Thyroid gland (tissue), 4 donors: Measurements from ENCODE around the gene ETV6. TPM values are rescaled to one million over a fixed set of nuclear protein-coding genes. Genes with fewer than 3 reads are reported as not detected.
A peak's percentile ranks its signal among the peaks of the same experiment; 100 is the strongest.

ENCODE experiments used
- DNase-seq, 2 donors: peaks; one replicate each; pipeline ENCODE4 v3.0.0-alpha.2; 2019
- H3K27ac ChIP-seq, 3 donors: fragments of 200-600 bp; sonication (generic); 1 replicate in 2 of 3; 2 replicates in 1 of 3; pipeline ENCODE4 v1.5.1; 2016 to 2019; ENCODE audit warnings: mild to moderate bottlenecking in 1 of 3, moderate library complexity in 1 of 3
- H3K27me3 ChIP-seq: fragments of 200-600 bp; sonication (generic); one replicate; pipeline ENCODE4 v1.5.1; 2019
- H3K36me3 ChIP-seq, 2 donors: fragments of 200-600 bp; sonication (generic); one replicate each; pipeline ENCODE4 v1.5.1; 2016 to 2019
- H3K4me1 ChIP-seq, 2 donors: fragments of 200-600 bp; sonication (generic); one replicate each; pipeline ENCODE4 v1.5.1; 2017 to 2019
- H3K4me3 ChIP-seq, 3 donors: fragments of 200-600 bp; sonication (generic); replicated peaks in 1 of 3; 1 replicate in 2 of 3; 2 replicates in 1 of 3; pipeline ENCODE4 v1.5.1; 2016; ENCODE audit warnings: mild to moderate bottlenecking in 1 of 3
- H3K9me3 ChIP-seq: fragments of 200-600 bp; sonication (generic); one replicate; pipeline ENCODE4 v1.5.1; 2017
- CTCF ChIP-seq, 6 experiments: fragments of 200-600 bp in 3 of 6; fragments of 450-650 bp in 3 of 6; sonication (generic) in 3 of 6; IDR thresholded peaks; one replicate each; pipeline ENCODE4 v1.5.1; 2016 to 2019; ENCODE audit warnings: antibody characterized with exemption in 6 of 6, mild to moderate bottlenecking in 2 of 6, inconsistent platforms in 1 of 6, moderate library complexity in 1 of 6
- POLR2A ChIP-seq, 2 donors: fragments of 450-650 bp; IDR thresholded peaks; one replicate each; pipeline ENCODE4 v1.6.1; 2017; ENCODE audit warnings: antibody characterized with exemption in 2 of 2, mild to moderate bottlenecking in 2 of 2, moderate library complexity in 1 of 2
- WGBS, 2 donors: methylation state at CpG; one replicate each; pipeline ENCODE4 v1.1.5; 2017; 5-methylcytosine and 5-hydroxymethylcytosine counted together
- intact Hi-C: fragments of 100-400 bp; cut with DNase I; formaldehyde crosslinking; loops from one replicate; pipeline ENCODE4 v1.15.1; 2023
- total RNA-seq, 4 donors: library from RNA; depleted of rRNA; stranded (reverse); fragments of >200 nt; gene quantifications; one replicate each; pipeline ENCODE4 v1.2.3, GENCODE V29; 2016

ETV6 gene
- total RNA-seq, 4 donors from 2014 or later: 16.6 to 35.6 (median 17.2) TPM

- TF ChIP-seq CTCF (IDR thresholded peaks at IDR 0.05): no peak
- TF ChIP-seq POLR2A (IDR thresholded peaks at IDR 0.05): no peak
- H3K27ac ChIP-seq: peak overlapping the region in 1 of 3 donors; percentile 37
- DNase-seq: no peak
- no peaks in the 10 kb centered on the region for H3K27me3 ChIP-seq
- H3K4me1 ChIP-seq: peaks cover 43 to 47% of the 10 kb centered on the region in 2 donors
- H3K36me3 ChIP-seq: no peaks in the 10 kb centered on the region
- H3K4me3 ChIP-seq: no peak overlapping the region
- no peaks in the 10 kb centered on the region for H3K9me3 ChIP-seq
- WGBS, 2 donors: 79 to 82% methylated on average over 8 of the region's 8 CpGs
- intact Hi-C loops: no loop called here
Observed at GRCh38 chr12:11840366-11840765, 190.9 kb downstream of the ETV6 start.

- no peak for DNase-seq
- WGBS, 2 donors: 64 to 71% methylated on average over 4 of the region's 4 CpGs
- Histone ChIP-seq H3K4me1 (peaks cover 0 to 3% of the 10 kb centered on the region in 2 donors), H3K27me3 (no peaks in the 10 kb centered on the region), H3K4me3 (no peak overlapping the region), H3K27ac (no peak overlapping the region), H3K36me3 (no peaks in the 10 kb centered on the region), H3K9me3 (no peaks in the 10 kb centered on the region)
- TF ChIP-seq CTCF (IDR thresholded peaks at IDR 0.05) (no peak), POLR2A (IDR thresholded peaks at IDR 0.05) (no peak)
- intact Hi-C loops: no loop called here
Observed at GRCh38 chr12:11846488-11846887, 197.0 kb downstream of the ETV6 start.

- 92 to 93% methylated on average over 1 of the region's 1 CpG for WGBS, 2 donors
- Histone ChIP-seq H3K27ac (no peak overlapping the region), H3K27me3 (no peaks in the 10 kb centered on the region), H3K36me3 (no peaks in the 10 kb centered on the region), H3K9me3 (no peaks in the 10 kb centered on the region), H3K4me3 (no peak overlapping the region), H3K4me1 (peaks cover 2 to 6% of the 10 kb centered on the region in 2 donors)
- intact Hi-C loops: no loop called here
- no peak for TF ChIP-seq POLR2A (IDR thresholded peaks at IDR 0.05)
- no peak for TF ChIP-seq CTCF (IDR thresholded peaks at IDR 0.05)
- no peak for DNase-seq
Observed at GRCh38 chr12:11847539-11847938, 198.1 kb downstream of the ETV6 start.

GRCh38 chr12:11849757-11850504 lies 200.5 kb downstream of the ETV6 start:
- Histone ChIP-seq H3K36me3 (no peaks in the 10 kb centered on the region), H3K27me3 (no peaks in the 10 kb centered on the region), H3K4me1 (peaks cover 6 to 9% of the 10 kb centered on the region in 2 donors), H3K9me3 (no peaks in the 10 kb centered on the region), H3K27ac (no peak overlapping the region), H3K4me3 (no peak overlapping the region)
- intact Hi-C loops: no loop called here
- no peak for DNase-seq
- WGBS, 2 donors: 87 to 95% methylated on average over 19 of the region's 19 CpGs
- TF ChIP-seq POLR2A (IDR thresholded peaks at IDR 0.05): no peak
- TF ChIP-seq CTCF (IDR thresholded peaks at IDR 0.05): no peak

- Histone ChIP-seq H3K36me3 (no peaks in the 10 kb centered on the region), H3K27ac (no peak overlapping the region), H3K27me3 (no peaks in the 10 kb centered on the region), H3K4me3 (no peak overlapping the region), H3K9me3 (no peaks in the 10 kb centered on the region), H3K4me1 (peaks cover 11 to 17% of the 10 kb centered on the region in 2 donors)
- peak; percentile 72 to 77 for DNase-seq
- intact Hi-C loops: no loop called here
- no peak for TF ChIP-seq CTCF (IDR thresholded peaks at IDR 0.05)
- no peak for TF ChIP-seq POLR2A (IDR thresholded peaks at IDR 0.05)
- 35 to 43% methylated on average over 12 of the region's 12 CpGs for WGBS, 2 donors
Observed at GRCh38 chr12:11853126-11853525, 203.7 kb downstream of the ETV6 start.
